ENCODE results near the gene IL3RA. TPM values are rescaled to one million over a fixed set of nuclear protein-coding genes. Genes with fewer than 3 reads are reported as not detected.

The IL3RA gene
- total RNA-seq, 2 experiments from 2014 or later: not detected

GRCh38 chrX:1300449-1300848 lies 36.1 kb upstream of the IL3RA start:
- H3K4me3 ChIP-seq (ENCODE audit: low read depth, low read length, poor library complexity, severe bottlenecking): no peak overlapping the region
- no peak overlapping the region for H3K4me2 ChIP-seq (ENCODE audit: low read length)
- no peaks in the 10 kb centered on the region for H3K9me3 ChIP-seq (ENCODE audit: low read length)
- BruUV-seq (replicated peaks): no TSS peak
- no peaks in the 10 kb centered on the region for H3K9me2 ChIP-seq (ENCODE audit: insufficient read depth, low read length)
- H3K4me1 ChIP-seq (ENCODE audit: insufficient read depth, low read length, poor library complexity, severe bottlenecking): no peaks in the 10 kb centered on the region
- no peaks in the 10 kb centered on the region for H4K20me1 ChIP-seq (ENCODE audit: insufficient read depth, low read length)
- H2AFZ ChIP-seq (ENCODE audit: low read length): no peak overlapping the region
- DNase-seq (ENCODE audit: low spot score): no peak
- POLR2A ChIA-PET: no interaction called here
- no peaks in the 10 kb centered on the region for H3K36me3 ChIP-seq (ENCODE audit: insufficient read depth, low read length)
- no peaks in the 10 kb centered on the region for H3K79me2 ChIP-seq (ENCODE audit: insufficient read depth, low read depth, low read length)
- no peak for TF ChIP-seq EZH2phosphoT487 (IDR thresholded peaks at IDR 0.05; ENCODE audit: borderline replicate concordance, low read depth, low read length)
- TF ChIP-seq, protein P1, sequence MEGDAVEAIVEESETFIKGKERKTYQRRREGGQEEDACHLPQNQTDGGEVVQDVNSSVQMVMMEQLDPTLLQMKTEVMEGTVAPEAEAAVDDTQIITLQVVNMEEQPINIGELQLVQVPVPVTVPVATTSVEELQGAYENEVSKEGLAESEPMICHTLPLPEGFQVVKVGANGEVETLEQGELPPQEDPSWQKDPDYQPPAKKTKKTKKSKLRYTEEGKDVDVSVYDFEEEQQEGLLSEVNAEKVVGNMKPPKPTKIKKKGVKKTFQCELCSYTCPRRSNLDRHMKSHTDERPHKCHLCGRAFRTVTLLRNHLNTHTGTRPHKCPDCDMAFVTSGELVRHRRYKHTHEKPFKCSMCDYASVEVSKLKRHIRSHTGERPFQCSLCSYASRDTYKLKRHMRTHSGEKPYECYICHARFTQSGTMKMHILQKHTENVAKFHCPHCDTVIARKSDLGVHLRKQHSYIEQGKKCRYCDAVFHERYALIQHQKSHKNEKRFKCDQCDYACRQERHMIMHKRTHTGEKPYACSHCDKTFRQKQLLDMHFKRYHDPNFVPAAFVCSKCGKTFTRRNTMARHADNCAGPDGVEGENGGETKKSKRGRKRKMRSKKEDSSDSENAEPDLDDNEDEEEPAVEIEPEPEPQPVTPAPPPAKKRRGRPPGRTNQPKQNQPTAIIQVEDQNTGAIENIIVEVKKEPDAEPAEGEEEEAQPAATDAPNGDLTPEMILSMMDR (conservative IDR thresholded peaks at IDR 0.05; ENCODE audit: low read length): no peak
- CTCF ChIA-PET (ENCODE audit: unreplicated experiment): no interaction called here
- H3K27ac ChIP-seq (ENCODE audit: low read depth, low read length, poor library complexity, severe bottlenecking): no peak overlapping the region
- intact Hi-C loops (cut with micrococcal nuclease; ENCODE audit: unreplicated experiment): no loop called here

DNA sequence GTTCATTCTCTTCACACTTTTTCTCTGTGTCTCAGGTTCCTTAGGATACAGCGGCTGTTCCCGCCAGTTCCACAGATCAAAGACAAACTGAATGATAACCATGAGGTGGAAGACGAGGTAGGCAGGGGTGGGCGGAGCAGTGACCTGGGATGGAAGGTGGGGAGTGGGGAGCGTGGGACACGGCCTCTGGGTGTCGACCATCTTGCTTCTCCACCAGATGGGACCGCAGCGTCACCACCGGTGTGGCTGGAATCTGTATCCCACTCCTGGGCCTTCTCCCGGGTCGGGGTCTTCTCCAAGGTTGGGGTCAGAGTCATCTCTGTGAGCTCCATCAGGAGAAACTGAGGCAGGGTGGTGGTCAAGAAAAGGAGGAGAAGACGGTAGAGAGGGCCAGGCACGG lies 31.2 kb upstream of the IL3RA start:
- DNase-seq (ENCODE audit: low spot score): no peak
- Histone ChIP-seq H3K27ac (ENCODE audit: low read depth, low read length, poor library complexity, severe bottlenecking) (no peak overlapping the region), H3K4me3 (ENCODE audit: low read depth, low read length, poor library complexity, severe bottlenecking) (no peak overlapping the region), H4K20me1 (ENCODE audit: insufficient read depth, low read length) (no peaks in the 10 kb centered on the region), H3K79me2 (ENCODE audit: insufficient read depth, low read depth, low read length) (no peaks in the 10 kb centered on the region), H3K36me3 (ENCODE audit: insufficient read depth, low read length) (no peaks in the 10 kb centered on the region), H3K4me1 (ENCODE audit: insufficient read depth, low read length, poor library complexity, severe bottlenecking) (no peaks in the 10 kb centered on the region), H3K4me2 (ENCODE audit: low read length) (no peak overlapping the region), H2AFZ (ENCODE audit: low read length) (no peak overlapping the region), H3K9me2 (ENCODE audit: insufficient read depth, low read length) (no peaks in the 10 kb centered on the region), H3K9me3 (ENCODE audit: low read length) (no peaks in the 10 kb centered on the region; the same call in 1 of the 2 replicates)
- no TSS peak for BruUV-seq (replicated peaks)
- ChIA-PET POLR2A (no interaction called here), CTCF (ENCODE audit: unreplicated experiment) (no interaction called here)
- intact Hi-C loops (cut with micrococcal nuclease; ENCODE audit: unreplicated experiment): no loop called here
- no peak for TF ChIP-seq EZH2phosphoT487 (IDR thresholded peaks at IDR 0.05; ENCODE audit: borderline replicate concordance, low read depth, low read length)
- TF ChIP-seq, protein P1 (conservative IDR thresholded peaks at IDR 0.05; ENCODE audit: low read length): no peak

DNA sequence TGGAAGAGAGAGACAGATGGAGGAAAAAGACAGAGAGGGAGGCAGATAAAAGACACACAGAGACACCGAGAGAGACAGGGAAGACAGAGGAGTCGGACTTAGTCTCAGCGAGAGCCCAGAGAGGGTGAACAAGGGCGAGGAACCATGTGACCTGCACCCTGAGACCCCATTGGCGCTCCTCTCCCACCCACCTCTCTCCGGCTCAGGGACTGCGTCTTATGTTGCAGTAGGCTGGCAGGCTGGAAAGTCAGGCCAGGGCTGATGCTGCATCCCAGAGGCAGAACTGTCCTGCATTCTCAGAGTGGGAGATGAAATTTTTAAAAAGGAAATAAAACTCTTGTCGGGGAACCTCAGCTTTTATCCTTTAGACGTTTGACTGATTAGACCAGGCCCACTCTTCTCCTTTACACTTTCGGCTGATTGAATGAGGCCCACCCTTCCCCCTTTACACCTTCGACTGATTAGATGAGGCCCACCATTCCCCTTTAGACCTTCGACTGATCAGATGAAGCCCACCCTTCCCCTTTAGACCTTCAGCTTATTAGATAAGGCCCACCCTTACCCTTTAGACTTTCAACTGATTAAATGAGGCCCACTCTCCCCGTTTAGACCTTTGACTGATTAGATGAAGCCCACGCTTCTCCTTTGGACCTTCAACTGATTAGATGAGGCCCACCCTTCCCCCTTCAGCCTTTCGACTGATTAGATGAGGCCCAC lies 29.5 kb upstream of the IL3RA start:
- TF ChIP-seq, protein P1 (conservative IDR thresholded peaks at IDR 0.05; ENCODE audit: low read length): no peak
- TF ChIP-seq EZH2phosphoT487 (IDR thresholded peaks at IDR 0.05; ENCODE audit: borderline replicate concordance, low read depth, low read length): no peak
- H3K4me3 ChIP-seq (ENCODE audit: low read depth, low read length, poor library complexity, severe bottlenecking): no peak overlapping the region
- POLR2A ChIA-PET: no interaction called here
- H2AFZ ChIP-seq (ENCODE audit: low read length): no peak overlapping the region
- intact Hi-C loops (cut with micrococcal nuclease; ENCODE audit: unreplicated experiment): no loop called here
- H3K36me3 ChIP-seq (ENCODE audit: insufficient read depth, low read length): no peaks in the 10 kb centered on the region
- CTCF ChIA-PET (ENCODE audit: unreplicated experiment): no interaction called here
- no peaks in the 10 kb centered on the region; the same call in 1 of the 2 replicates for H3K9me3 ChIP-seq (ENCODE audit: low read length)
- H3K79me2 ChIP-seq (ENCODE audit: insufficient read depth, low read depth, low read length): no peaks in the 10 kb centered on the region
- H3K4me1 ChIP-seq (ENCODE audit: insufficient read depth, low read length, poor library complexity, severe bottlenecking): no peaks in the 10 kb centered on the region
- H4K20me1 ChIP-seq (ENCODE audit: insufficient read depth, low read length): no peaks in the 10 kb centered on the region
- H3K27ac ChIP-seq (ENCODE audit: low read depth, low read length, poor library complexity, severe bottlenecking): no peak overlapping the region
- no peak for DNase-seq (ENCODE audit: low spot score)
- no TSS peak for BruUV-seq (replicated peaks)
- no peak overlapping the region for H3K4me2 ChIP-seq (ENCODE audit: low read length)
- H3K9me2 ChIP-seq (ENCODE audit: insufficient read depth, low read length): no peaks in the 10 kb centered on the region

All from OCI-LY7 (cell line).